ENCODE measurements around the gene NOTCH1. TPM values are rescaled to one million over a fixed set of nuclear protein-coding genes. Genes with fewer than 3 reads are reported as not detected.
"Not testable (repeated sequence)": the region's sequence is repeated elsewhere in the genome, so short reads cannot be mapped to it uniquely, and the experiment has no call there.

The NOTCH1 gene
- total RNA-seq, 1 donor from 2014 or later = 134 TPM

GRCh38 chr9:136564379-136564988 lies 18.6 kb upstream of the NOTCH1 start:
- peak; percentile 74 for DNase-seq (ENCODE audit: low spot score)

GRCh38 chr9:136563646-136564325 lies 17.9 kb upstream of the NOTCH1 start:
- no peak for DNase-seq (ENCODE audit: low spot score)

GRCh38 chr9:136562746-136563495 lies 17.1 kb upstream of the NOTCH1 start:
- DNase-seq (ENCODE audit: low spot score) = no peak

GRCh38 chr9:136561779-136562178 lies 15.9 kb upstream of the NOTCH1 start:
- no peak for DNase-seq (ENCODE audit: low spot score)

GRCh38 chr9:136560586-136560985 lies 14.7 kb upstream of the NOTCH1 start:
- no peak for DNase-seq (ENCODE audit: low spot score)

- DNase-seq (ENCODE audit: low spot score) = not testable (repeated sequence)
Measured at GRCh38 chr9:136559371-136559770, 13.5 kb upstream of the NOTCH1 start.

- not testable (repeated sequence) for DNase-seq (ENCODE audit: low spot score)
Measured at GRCh38 chr9:136558846-136559245, 13.0 kb upstream of the NOTCH1 start.

- DNase-seq (ENCODE audit: low spot score) = no peak
Measured at GRCh38 chr9:136558373-136558772, 12.5 kb upstream of the NOTCH1 start.

GRCh38 chr9:136557036-136557435 lies 11.2 kb upstream of the NOTCH1 start:
- no peak for DNase-seq (ENCODE audit: low spot score)

GRCh38 chr9:136556166-136556565 lies 10.3 kb upstream of the NOTCH1 start:
- no peak for DNase-seq (ENCODE audit: low spot score)

- no peak for DNase-seq (ENCODE audit: low spot score)
Measured at GRCh38 chr9:136554870-136555269, 9.0 kb upstream of the NOTCH1 start.

- DNase-seq (ENCODE audit: low spot score) = no peak
Measured at GRCh38 chr9:136553581-136553980, 7.7 kb upstream of the NOTCH1 start.

GRCh38 chr9:136552117-136552703 lies 6.4 kb upstream of the NOTCH1 start:
- no peak for DNase-seq (ENCODE audit: low spot score)

- peak; percentile 89 for DNase-seq (ENCODE audit: low spot score)
Measured at GRCh38 chr9:136551401-136552116, 5.7 kb upstream of the NOTCH1 start.

GRCh38 chr9:136550439-136551289 lies 4.8 kb upstream of the NOTCH1 start:
- DNase-seq (ENCODE audit: low spot score) = no peak

- no peak for DNase-seq (ENCODE audit: low spot score)
Measured at GRCh38 chr9:136549010-136549980, 3.4 kb upstream of the NOTCH1 start.

- DNase-seq (ENCODE audit: low spot score) = no peak
Measured at GRCh38 chr9:136547508-136548215, 1.8 kb upstream of the NOTCH1 start.

- peak; percentile 88 for DNase-seq (ENCODE audit: low spot score)
Measured at GRCh38 chr9:136546697-136547501, 1.1 kb upstream of the NOTCH1 start.
